RWPE1 (cell line): ENCODE data around the gene AKR1A1.
"Not testable (repeated sequence)": the region's sequence is repeated elsewhere in the genome, so short reads cannot be mapped to it uniquely, and the experiment has no call there.

Experiments used
- CTCF ChIA-PET: fragments of 350-600 bp; sonication (Branson Sonifier 250); formaldehyde crosslinking; extraction: SDS; loops from one replicate; lab custom pipeline; 2021; lab: Yijun Ruan, JAX
- POLR2A ChIA-PET: fragments of 400-600 bp; formaldehyde crosslinking; extraction: SDS; loops from one replicate; lab custom pipeline; 2020; ENCODE audit warnings: antibody characterized with exemption; ENCODE audit not compliant: low non-redundant PET; lab: Yijun Ruan, JAX
- DNase-seq: peaks from one replicate; pipeline ENCODE4 v3.0.0; 2012; ENCODE audit warnings: low spot score
- H3K27ac ChIP-seq: fragments of 450-650 bp; 2 replicates; pipeline ENCODE4 v1.5.1; 2017
- TF ChIP-seq, protein P1 (sequence below): fragments of 450-650 bp; conservative IDR thresholded peaks from 2 replicates; pipeline ENCODE4 v1.5.1; 2017; ENCODE audit warnings: low read depth, mild to moderate bottlenecking

Gene AKR1A1

DNA sequence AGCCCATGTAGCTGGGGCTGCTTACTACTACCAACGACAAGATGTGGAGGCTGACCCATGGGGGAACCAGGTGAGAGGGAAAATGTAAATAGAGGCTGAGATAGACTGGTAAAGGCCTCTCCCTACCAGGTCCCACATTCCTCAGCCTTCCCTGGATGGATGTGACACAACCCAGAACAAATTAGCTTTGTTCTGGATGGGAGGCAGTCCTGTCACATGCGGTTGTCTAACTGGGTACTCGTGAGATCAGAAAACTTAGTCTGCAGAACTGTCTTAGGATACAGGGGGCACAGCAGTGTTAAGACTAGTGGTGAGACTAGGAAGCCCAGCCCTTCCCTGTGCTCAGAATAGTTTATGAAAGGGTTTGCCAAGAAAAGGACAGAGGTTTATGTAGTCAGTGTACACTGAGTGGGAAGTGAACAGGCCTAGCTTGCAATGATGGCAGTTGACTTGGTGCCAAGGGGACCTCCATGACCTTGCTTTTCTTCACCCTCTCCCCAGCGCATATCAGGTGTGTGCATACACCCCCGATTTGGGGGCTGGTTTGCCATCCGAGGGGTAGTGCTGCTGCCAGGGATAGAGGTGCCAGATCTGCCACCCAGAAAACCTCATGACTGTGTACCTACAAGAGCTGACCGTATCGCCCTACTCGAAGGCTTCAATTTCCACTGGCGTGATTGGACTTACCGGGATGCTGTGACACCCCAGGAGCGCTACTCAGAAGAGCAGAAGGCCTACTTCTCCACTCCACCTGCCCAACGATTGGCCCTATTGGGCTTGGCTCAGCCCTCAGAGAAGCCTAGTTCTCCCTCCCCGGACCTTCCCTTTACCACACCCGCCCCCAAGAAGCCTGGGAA, 42.1 kb upstream of the AKR1A1 start:
- POLR2A ChIA-PET, result no interaction called here
- H3K27ac ChIP-seq, result peak overlapping the region; percentile 30
- TF ChIP-seq, protein P1, sequence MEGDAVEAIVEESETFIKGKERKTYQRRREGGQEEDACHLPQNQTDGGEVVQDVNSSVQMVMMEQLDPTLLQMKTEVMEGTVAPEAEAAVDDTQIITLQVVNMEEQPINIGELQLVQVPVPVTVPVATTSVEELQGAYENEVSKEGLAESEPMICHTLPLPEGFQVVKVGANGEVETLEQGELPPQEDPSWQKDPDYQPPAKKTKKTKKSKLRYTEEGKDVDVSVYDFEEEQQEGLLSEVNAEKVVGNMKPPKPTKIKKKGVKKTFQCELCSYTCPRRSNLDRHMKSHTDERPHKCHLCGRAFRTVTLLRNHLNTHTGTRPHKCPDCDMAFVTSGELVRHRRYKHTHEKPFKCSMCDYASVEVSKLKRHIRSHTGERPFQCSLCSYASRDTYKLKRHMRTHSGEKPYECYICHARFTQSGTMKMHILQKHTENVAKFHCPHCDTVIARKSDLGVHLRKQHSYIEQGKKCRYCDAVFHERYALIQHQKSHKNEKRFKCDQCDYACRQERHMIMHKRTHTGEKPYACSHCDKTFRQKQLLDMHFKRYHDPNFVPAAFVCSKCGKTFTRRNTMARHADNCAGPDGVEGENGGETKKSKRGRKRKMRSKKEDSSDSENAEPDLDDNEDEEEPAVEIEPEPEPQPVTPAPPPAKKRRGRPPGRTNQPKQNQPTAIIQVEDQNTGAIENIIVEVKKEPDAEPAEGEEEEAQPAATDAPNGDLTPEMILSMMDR, result no peak
- DNase-seq, result no peak
- CTCF ChIA-PET, result interaction anchor here (0.5 to 0.6 kb wide), 3 partner anchors 8 to 818 kb away, joined by 3 to 7 read pairs (median 5); no protein-coding TSS in a partner anchor

DNA sequence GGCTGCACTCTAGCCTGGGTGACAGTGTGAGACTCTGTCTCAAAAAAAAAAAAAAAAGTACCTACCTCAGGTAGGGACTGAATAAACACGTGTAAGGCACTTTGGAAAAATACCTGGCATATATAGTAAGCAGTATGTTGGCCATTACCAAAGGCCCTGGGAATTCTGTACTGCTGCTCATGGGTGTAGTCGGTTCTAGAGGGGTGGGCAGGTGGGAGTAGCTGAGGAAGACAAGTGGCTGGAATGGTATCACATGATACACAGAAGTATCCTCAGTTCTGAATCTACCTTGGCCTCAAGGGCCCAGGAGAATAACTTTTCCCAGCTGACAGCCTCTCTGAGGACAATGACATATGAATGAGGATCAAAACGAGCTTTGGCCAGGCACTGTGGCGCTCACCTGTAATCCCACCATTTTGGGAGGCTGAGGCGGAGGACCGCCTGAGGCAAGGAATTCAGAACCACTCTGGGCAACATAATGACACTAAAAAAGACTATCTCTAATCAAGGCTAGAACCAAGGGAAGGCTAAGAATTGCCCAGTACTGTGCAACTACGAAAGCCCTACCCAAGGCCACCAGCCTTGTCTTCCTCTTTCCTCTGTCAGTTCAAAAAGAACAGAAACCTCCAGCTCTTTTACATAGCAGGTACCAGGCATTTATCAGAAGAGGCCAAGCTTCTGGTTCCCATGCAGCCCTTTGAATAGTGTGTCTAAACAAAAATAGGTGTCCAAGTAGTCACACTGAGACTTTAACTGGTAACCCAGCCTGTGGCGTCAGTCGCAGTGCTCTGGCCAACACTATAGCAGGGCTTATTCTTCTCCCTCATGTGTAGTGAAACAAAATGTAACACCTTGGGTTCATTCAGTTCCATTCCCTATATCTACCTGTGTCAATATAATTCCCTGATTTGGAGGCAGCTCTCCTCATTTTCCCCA, 40.3 kb upstream of the AKR1A1 start:
- no peak for DNase-seq
- CTCF ChIA-PET, result interaction anchor here (3.0 kb wide), 1 partner anchor 59 kb away, joined by 14 read pairs; no protein-coding TSS in a partner anchor
- POLR2A ChIA-PET, result interaction anchor here (0.9 kb wide), 1 partner anchor 40 kb away, joined by 3 read pairs; the partner anchor contains the start of gene AKR1A1
- H3K27ac ChIP-seq, result no peak overlapping the region
- TF ChIP-seq, protein P1, result no peak

DNA sequence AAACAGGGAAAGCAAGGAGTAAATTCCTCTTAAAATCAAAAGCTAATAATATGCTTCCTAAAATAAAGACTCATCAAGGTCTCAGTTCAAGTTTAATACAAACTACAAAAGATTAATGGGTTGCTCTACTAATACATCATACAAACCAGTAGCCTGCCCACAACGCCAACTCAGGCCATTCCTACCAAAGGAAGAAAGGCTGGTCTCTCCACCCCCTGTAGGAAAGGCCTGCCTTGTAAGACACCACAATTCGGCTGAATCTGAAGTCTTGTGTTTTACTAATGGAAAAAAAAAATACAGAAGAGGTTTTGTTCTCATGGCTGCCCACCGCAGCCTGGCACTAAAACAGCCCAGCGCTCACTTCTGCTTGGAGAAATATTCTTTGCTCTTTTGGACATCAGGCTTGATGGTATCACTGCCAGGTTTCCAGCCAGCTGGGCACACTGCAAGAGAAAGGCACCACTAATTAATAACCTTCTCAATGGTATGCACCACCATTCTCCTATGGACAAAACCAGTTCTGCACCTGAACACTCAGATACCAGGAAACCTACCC, 39.6 kb upstream of the AKR1A1 start:
- H3K27ac ChIP-seq, result no peak overlapping the region
- POLR2A ChIA-PET, result interaction anchor here (0.6 to 0.9 kb wide), 2 partner anchors 9 to 40 kb away, joined by 3 to 16 read pairs; partner anchors contain the start of gene AKR1A1
- CTCF ChIA-PET, result interaction anchor here (0.6 to 3.0 kb wide), 2 partner anchors 58 to 1107 kb away, joined by 3 to 14 read pairs; no protein-coding TSS in a partner anchor
- no peak for DNase-seq
- TF ChIP-seq, protein P1, result no peak

DNA sequence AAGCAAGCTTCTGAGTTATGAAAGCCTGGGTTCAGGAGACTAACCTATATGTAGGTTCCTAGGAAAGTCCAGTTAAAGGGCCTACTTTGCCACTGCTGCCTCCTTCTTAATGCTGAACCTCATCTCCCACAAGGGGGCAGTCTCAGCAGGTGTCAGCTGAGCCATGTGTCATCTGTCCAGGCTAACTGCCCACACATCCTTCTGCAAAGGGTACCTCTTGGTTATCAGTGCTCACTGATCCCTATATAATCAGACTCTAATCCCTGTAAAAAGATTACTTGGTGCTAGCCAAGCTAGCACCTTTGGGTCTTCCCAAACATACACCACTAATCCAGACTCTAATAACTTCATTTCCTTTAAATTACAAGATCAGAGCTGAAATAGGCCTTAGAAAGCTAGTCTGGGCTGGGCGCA, 38.0 kb upstream of the AKR1A1 start:
- CTCF ChIA-PET, result interaction anchor here (0.5 to 3.0 kb wide), 9 partner anchors 11 to 153 kb away, joined by 3 to 14 read pairs (median 4); partner anchors contain the start of gene AKR1A1
- TF ChIP-seq, protein P1, result peak; percentile 72
- POLR2A ChIA-PET, result interaction anchor here (0.6 to 1.0 kb wide), 2 partner anchors 31 to 38 kb away, joined by 3 to 13 read pairs; partner anchors contain the start of gene AKR1A1
- no peak overlapping the region for H3K27ac ChIP-seq
- peak; percentile 42 for DNase-seq

GRCh38 chr1:45513532-45514260, 36.9 kb upstream of the AKR1A1 start:
- ChIA-PET POLR2A (interaction anchor here (1.0 kb wide), 1 partner anchor 37 kb away, joined by 3 read pairs; the partner anchor contains the start of gene AKR1A1), CTCF (interaction anchor here (1.0 to 3.0 kb wide), 3 partner anchors 37 to 57 kb away, joined by 4 to 14 read pairs (median 6); partner anchors contain the start of gene AKR1A1)
- H3K27ac ChIP-seq, result peak overlapping the region; percentile 30; the same call in 1 of the 2 replicates
- not testable (repeated sequence) for DNase-seq

DNA sequence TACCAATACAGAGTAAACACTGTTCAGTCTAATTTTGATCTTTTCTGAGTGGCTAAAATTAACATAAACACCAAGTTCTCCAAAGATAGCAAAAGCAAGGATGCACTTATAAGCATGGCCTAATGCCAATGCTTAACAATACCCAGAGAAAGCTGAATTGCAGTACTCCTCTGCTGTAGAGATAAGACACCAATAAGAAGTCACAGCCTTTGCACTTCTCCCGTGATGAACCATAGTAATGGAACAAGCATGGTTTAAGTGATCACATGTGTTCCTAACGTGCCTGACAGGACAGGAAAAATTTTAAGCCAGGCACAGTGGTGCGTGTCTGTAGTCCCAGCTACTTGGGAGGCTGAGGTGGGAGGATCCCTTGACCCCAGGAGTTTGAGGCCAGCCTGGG, 34.6 kb upstream of the AKR1A1 start:
- H3K27ac ChIP-seq, result peak overlapping the region; percentile 44
- no peak for DNase-seq
- ChIA-PET CTCF (interaction anchor here (0.7 to 1.0 kb wide), 2 partner anchors 54 to 56 kb away, joined by 3 to 5 read pairs; no protein-coding TSS in a partner anchor), POLR2A (no interaction called here)
- TF ChIP-seq, protein P1, result no peak
